ENCODE data around the gene GAGE13. TPM values are rescaled to one million over a fixed set of nuclear protein-coding genes. Genes with fewer than 3 reads are reported as not detected.

Gene GAGE13
- total and polyA plus RNA-seq, 2 of the 4 experiments (the other 2 are of a cell fraction): not detected

DNA sequence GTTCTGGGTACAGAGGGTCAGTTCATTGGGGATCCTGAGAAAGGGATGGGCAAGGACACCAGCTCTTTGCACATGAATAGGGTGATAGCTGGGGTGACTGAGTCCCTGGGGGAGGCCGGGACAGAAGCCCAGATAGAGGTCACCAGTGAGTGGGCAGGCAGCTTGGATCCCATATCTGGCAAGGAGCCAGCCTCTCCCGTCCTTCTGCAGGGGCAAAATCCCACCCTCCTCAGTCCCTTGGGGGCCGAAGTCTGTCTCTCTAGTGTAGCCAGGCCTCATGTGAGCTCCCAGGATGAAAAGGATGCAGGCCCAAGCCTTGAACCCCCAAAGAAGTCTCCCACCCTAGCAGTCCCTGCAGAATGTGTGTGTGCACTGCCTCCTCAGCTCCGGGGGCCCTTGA lies 44.8 kb upstream of the GAGE13 start:
- TF ChIP-seq MAFK (IDR thresholded peaks at IDR 0.05; ENCODE audit: low read depth, low read length): no peak
- TF ChIP-seq, protein P1, sequence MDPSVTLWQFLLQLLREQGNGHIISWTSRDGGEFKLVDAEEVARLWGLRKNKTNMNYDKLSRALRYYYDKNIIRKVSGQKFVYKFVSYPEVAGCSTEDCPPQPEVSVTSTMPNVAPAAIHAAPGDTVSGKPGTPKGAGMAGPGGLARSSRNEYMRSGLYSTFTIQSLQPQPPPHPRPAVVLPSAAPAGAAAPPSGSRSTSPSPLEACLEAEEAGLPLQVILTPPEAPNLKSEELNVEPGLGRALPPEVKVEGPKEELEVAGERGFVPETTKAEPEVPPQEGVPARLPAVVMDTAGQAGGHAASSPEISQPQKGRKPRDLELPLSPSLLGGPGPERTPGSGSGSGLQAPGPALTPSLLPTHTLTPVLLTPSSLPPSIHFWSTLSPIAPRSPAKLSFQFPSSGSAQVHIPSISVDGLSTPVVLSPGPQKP (IDR thresholded peaks at IDR 0.05; ENCODE audit: borderline replicate concordance, low read depth, low read length): no peak
- TF ChIP-seq BHLHE40 (IDR thresholded peaks at IDR 0.05; ENCODE audit: low read depth, low read length): no peak
- TF ChIP-seq, protein P2, sequence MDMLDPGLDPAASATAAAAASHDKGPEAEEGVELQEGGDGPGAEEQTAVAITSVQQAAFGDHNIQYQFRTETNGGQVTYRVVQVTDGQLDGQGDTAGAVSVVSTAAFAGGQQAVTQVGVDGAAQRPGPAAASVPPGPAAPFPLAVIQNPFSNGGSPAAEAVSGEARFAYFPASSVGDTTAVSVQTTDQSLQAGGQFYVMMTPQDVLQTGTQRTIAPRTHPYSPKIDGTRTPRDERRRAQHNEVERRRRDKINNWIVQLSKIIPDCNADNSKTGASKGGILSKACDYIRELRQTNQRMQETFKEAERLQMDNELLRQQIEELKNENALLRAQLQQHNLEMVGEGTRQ (IDR thresholded peaks at IDR 0.05; ENCODE audit: low read depth, low read length): no peak
- TF ChIP-seq RCOR1 (IDR thresholded peaks at IDR 0.05; ENCODE audit: insufficient replicate concordance, low read length): no peak
- no peak for TF ChIP-seq CEBPB (IDR thresholded peaks at IDR 0.05; ENCODE audit: low read depth, low read length)
- TF ChIP-seq POLR2A (IDR thresholded peaks at IDR 0.05; ENCODE audit: low read depth, low read length): no peak
- no peak for TF ChIP-seq CHD1 (IDR thresholded peaks at IDR 0.05; ENCODE audit: low read depth, low read length)
- no peak for TF ChIP-seq NFE2L2 (IDR thresholded peaks at IDR 0.05; ENCODE audit: low read depth, low read length)
- TF ChIP-seq MAZ (IDR thresholded peaks at IDR 0.05; ENCODE audit: borderline replicate concordance, low read depth, low read length): no peak
- TF ChIP-seq SMC3 (IDR thresholded peaks at IDR 0.05; ENCODE audit: low read depth, low read length): no peak
- TF ChIP-seq MXI1 (IDR thresholded peaks at IDR 0.05; ENCODE audit: borderline replicate concordance, low read depth, low read length): no peak
- TF ChIP-seq RAD21 (IDR thresholded peaks at IDR 0.05; ENCODE audit: low read length): no peak
- TF ChIP-seq RFX5 (IDR thresholded peaks at IDR 0.05; ENCODE audit: low read depth, low read length): no peak
- TF ChIP-seq, protein P3, sequence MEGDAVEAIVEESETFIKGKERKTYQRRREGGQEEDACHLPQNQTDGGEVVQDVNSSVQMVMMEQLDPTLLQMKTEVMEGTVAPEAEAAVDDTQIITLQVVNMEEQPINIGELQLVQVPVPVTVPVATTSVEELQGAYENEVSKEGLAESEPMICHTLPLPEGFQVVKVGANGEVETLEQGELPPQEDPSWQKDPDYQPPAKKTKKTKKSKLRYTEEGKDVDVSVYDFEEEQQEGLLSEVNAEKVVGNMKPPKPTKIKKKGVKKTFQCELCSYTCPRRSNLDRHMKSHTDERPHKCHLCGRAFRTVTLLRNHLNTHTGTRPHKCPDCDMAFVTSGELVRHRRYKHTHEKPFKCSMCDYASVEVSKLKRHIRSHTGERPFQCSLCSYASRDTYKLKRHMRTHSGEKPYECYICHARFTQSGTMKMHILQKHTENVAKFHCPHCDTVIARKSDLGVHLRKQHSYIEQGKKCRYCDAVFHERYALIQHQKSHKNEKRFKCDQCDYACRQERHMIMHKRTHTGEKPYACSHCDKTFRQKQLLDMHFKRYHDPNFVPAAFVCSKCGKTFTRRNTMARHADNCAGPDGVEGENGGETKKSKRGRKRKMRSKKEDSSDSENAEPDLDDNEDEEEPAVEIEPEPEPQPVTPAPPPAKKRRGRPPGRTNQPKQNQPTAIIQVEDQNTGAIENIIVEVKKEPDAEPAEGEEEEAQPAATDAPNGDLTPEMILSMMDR (conservative IDR thresholded peaks at IDR 0.05; ENCODE audit: low read depth, low read length): no peak
- CTCF ChIA-PET: no interaction called here
- no peak overlapping the region for H3K9ac ChIP-seq (ENCODE audit: low read depth, low read length)

More for the DNA sequence above, 44.8 kb upstream of the GAGE13 start:
- Histone ChIP-seq H3K4me1 (ENCODE audit: control insufficient read depth, insufficient read depth, low read length) (no peaks in the 10 kb centered on the region), H3K79me1 (ENCODE audit: low read depth in 1 of 2, low read length in 2 of 2) (no peaks in the 10 kb centered on the region), H2BK5ac (ENCODE audit: low read depth, low read length, poor library complexity, severe bottlenecking) (no peak overlapping the region), H2BK15ac (ENCODE audit: low read depth, low read length) (no peak overlapping the region), H4K8ac (ENCODE audit: low read depth in 2 of 2, low read length in 2 of 2) (no peak overlapping the region), H4K20me1 (ENCODE audit: insufficient read depth, low read length) (no peaks in the 10 kb centered on the region), H3K27me3 (ENCODE audit: control insufficient read depth, insufficient read depth, low read length) (peaks cover 2% of the 10 kb centered on the region; the same call in 1 of the 2 replicates), H4K5ac (ENCODE audit: low read depth, low read length) (no peak overlapping the region), H3K9me3 (ENCODE audit: control insufficient read depth, insufficient read depth, low read length) (no peaks in the 10 kb centered on the region), H2BK120ac (ENCODE audit: low read depth, low read length) (no peak overlapping the region), H3K27ac (ENCODE audit: insufficient read depth, low read length) (no peak overlapping the region), H3K4me3 (ENCODE audit: insufficient read depth, low read depth, low read length) (no peak overlapping the region), H2AK9ac (replicated peaks; ENCODE audit: low read depth, low read length, poor library complexity) (no peak overlapping the region), H3K36me3 (ENCODE audit: control insufficient read depth, insufficient read depth, low read length) (no peaks in the 10 kb centered on the region), H3K4me2 (ENCODE audit: low read depth, low read length) (no peak overlapping the region), H3K18ac (ENCODE audit: low read depth, low read length) (no peak overlapping the region), H2BK20ac (ENCODE audit: low read depth, low read length) (no peak overlapping the region), H3K4ac (ENCODE audit: low read depth, low read length) (no peak overlapping the region), H3K56ac (ENCODE audit: extremely low read depth, insufficient read depth, low read length) (no peak overlapping the region), H2AK5ac (ENCODE audit: low read depth, low read length) (no peak overlapping the region), H3K9me1 (ENCODE audit: insufficient read depth, low read length) (no peaks in the 10 kb centered on the region; the same call in 1 of the 2 replicates), H3K14ac (replicated peaks; ENCODE audit: low read depth, low read length) (no peak overlapping the region), H2AFZ (replicated peaks; ENCODE audit: low read length, poor library complexity) (no peak overlapping the region), H4K91ac (ENCODE audit: insufficient read depth, low read depth, low read length) (no peak overlapping the region), H3K23ac (ENCODE audit: low read depth, low read length) (no peak overlapping the region)
- in situ Hi-C loops (cut with MboI; ENCODE audit: low sequenced_read_pairs) (no loop called here), dilution Hi-C loops (cut with HindIII; ENCODE audit: low sequenced_read_pairs, unreplicated experiment) (no loop called here), intact Hi-C loops (cut with micrococcal nuclease) (loop anchor here (10.0 kb wide), 1 partner anchor 1022 kb away; no protein-coding TSS in a partner anchor)
- BruUV-seq (replicated peaks): no TSS peak
- DNase-seq (no peak), ATAC-seq (ENCODE audit: low read depth) (no peak)
- WGBS, 2 experiments (ENCODE audit: extremely low coverage in 2 of 2, insufficient read length in 1 of 2): no CpG with 5 or more reads among the region's 4 CpGs
- POLR2A ChIA-PET (ENCODE audit: unreplicated experiment): no interaction called here
